ENCODE results near the gene NCAM2. TPM values are rescaled to one million over a fixed set of nuclear protein-coding genes. Genes with fewer than 3 reads are reported as not detected.

The NCAM2 gene
- total and polyA plus RNA-seq, 2 of the 8 experiments (the other 6 are each of a cell fraction or from before 2014, with no cell fraction given) = 0.14 to 1.1 TPM

DNA sequence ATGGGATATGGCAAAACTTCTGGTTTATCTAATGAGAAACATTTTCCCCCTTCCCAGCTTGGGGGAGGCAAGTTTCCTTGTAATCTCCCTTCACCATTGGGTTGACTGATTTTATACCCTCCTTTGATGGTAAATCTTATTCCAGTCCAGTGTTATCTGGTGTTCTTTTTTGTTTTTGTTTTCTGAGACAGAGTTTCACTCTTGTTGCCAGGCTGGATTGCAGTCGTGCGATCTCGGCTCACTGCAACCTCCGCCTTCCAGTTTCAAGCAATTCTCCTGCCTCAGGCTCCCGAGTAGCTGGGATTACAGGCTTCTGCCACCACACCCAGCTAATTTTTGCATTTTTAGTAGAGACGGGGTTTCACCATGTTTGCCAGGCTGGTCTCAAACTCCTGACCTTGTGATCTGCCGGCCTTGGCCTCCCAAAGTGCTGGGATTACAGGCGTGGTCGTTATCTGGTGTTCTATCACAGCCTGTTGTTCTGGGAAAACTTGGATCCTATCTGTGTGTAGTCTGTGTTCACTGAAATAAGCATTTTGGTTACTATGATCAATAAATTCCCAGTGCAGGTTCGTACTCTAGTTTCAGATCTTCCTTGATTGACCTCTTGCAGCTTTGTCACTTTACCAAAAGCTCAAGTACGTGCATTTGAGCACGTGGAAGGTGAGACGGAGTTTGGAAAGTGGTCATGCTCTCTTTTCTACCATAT lies 281.1 kb downstream of the NCAM2 start:
- no peak overlapping the region for H3K9ac ChIP-seq (replicated peaks in 1 of 4; ENCODE audit: extremely low read depth in 1 of 4, low read depth in 3 of 4, low read length in 3 of 4)
- no peak for TF ChIP-seq BCL11A (IDR thresholded peaks at IDR 0.05; ENCODE audit: low read depth in 2 of 2, low read length in 2 of 2)
- TF ChIP-seq SRF (IDR thresholded peaks at IDR 0.05; ENCODE audit: low read depth, low read length) = no peak
- no peak for TF ChIP-seq YY1 (IDR thresholded peaks at IDR 0.05; ENCODE audit: low read depth, low read length)
- no peak for TF ChIP-seq EGR1 (IDR thresholded peaks at IDR 0.05; ENCODE audit: borderline replicate concordance, low read depth, low read length)
- no peak for TF ChIP-seq CTBP2 (IDR thresholded peaks at IDR 0.05; ENCODE audit: borderline replicate concordance, insufficient read depth, insufficient read length, low read length)
- no peak for TF ChIP-seq CBX5 (IDR thresholded peaks at IDR 0.05; ENCODE audit: low read depth, low read length)
- TF ChIP-seq KDM4A (IDR thresholded peaks at IDR 0.05; ENCODE audit: low read depth, low read length, severe bottlenecking) = no peak
- no peak for TF ChIP-seq KDM5A (IDR thresholded peaks at IDR 0.05; ENCODE audit: low read length)
- TF ChIP-seq ZNF274 (IDR thresholded peaks at IDR 0.05; ENCODE audit: borderline replicate concordance, extremely low read depth, low read length) = no peak
- TF ChIP-seq CHD1 (IDR thresholded peaks at IDR 0.05; ENCODE audit: low read depth, low read length) = no peak
- TF ChIP-seq TAF1 (IDR thresholded peaks at IDR 0.05; ENCODE audit: low read depth, low read length) = no peak
- no peak for TF ChIP-seq EZH2 (IDR thresholded peaks at IDR 0.05; ENCODE audit: low read depth, low read length, severe bottlenecking)
- no peak for TF ChIP-seq RNF2 (IDR thresholded peaks at IDR 0.05; ENCODE audit: borderline replicate concordance, low read depth, low read length, missing control alignments, poor library complexity, severe bottlenecking)

More for the DNA sequence above, 281.1 kb downstream of the NCAM2 start:
- POLR2A ChIA-PET (ENCODE audit: partially characterized antibody) = no interaction called here
- no peaks in the 10 kb centered on the region for H3K79me1 ChIP-seq (ENCODE audit: low read depth, low read length)
- H2BK20ac ChIP-seq (ENCODE audit: low read length) = no peak overlapping the region
- H4K8ac ChIP-seq (ENCODE audit: extremely low read depth, insufficient read depth, low read length) = no peak overlapping the region
- no peak overlapping the region for H2AK5ac ChIP-seq (ENCODE audit: low read depth, low read length)
- H4K20me1 ChIP-seq (replicated peaks in 1 of 2; ENCODE audit: control insufficient read depth in 1 of 2, insufficient read depth in 2 of 2, low read length in 2 of 2) = no peaks in the 10 kb centered on the region
- H3K36me3 ChIP-seq (ENCODE audit: control insufficient read depth in 2 of 4, insufficient read depth in 4 of 4, low read length in 3 of 4) = no peaks in the 10 kb centered on the region
- no peaks in the 10 kb centered on the region for H3K4me1 ChIP-seq (replicated peaks in 1 of 4; ENCODE audit: control insufficient read depth in 3 of 4, insufficient read depth in 4 of 4, low read length in 3 of 4)
- WGBS, 2 experiments (ENCODE audit: extremely low coverage in 1 of 2, insufficient coverage in 1 of 2, insufficient read length in 1 of 2, insufficient replicate concordance in 2 of 2, low coverage in 1 of 2, low lambda C conversion rate in 2 of 2, missing lambda C conversion rate in 1 of 2) = 91% methylated on average over 13 of the region's 13 CpGs; no CpG with 5 or more reads in 1 of the 2 experiments
- H3K4ac ChIP-seq (replicated peaks; ENCODE audit: insufficient read length, low read depth, low read length) = no peak overlapping the region
- no peaks in the 10 kb centered on the region for H3K9me3 ChIP-seq (ENCODE audit: insufficient read depth in 2 of 2, low read depth in 1 of 2, low read length in 1 of 2)
- 0 out of 2 replicates have a peak overlapping the region, but pooled peaks have one; percentile 12 for H2AFZ ChIP-seq (ENCODE audit: low read length)
- H3K27ac ChIP-seq (ENCODE audit: low read depth, low read length) = no peak overlapping the region
- no peak overlapping the region for H4K91ac ChIP-seq (replicated peaks; ENCODE audit: insufficient read length, low read length)
- H3K4me3 ChIP-seq (ENCODE audit: extremely low read depth in 1 of 4, insufficient read depth in 2 of 4, low read depth in 3 of 4, low read length in 4 of 4) = no peak overlapping the region
- H3K56ac ChIP-seq (replicated peaks; ENCODE audit: insufficient read length, low read depth, low read length) = no peak overlapping the region
- no peaks in the 10 kb centered on the region for H3K27me3 ChIP-seq (replicated peaks in 1 of 4; ENCODE audit: control insufficient read depth in 3 of 4, extremely low read depth in 1 of 4, insufficient read depth in 3 of 4, low read length in 3 of 4)
- H3K14ac ChIP-seq (ENCODE audit: insufficient read length) = no peak overlapping the region
- no peak overlapping the region for H2BK120ac ChIP-seq (replicated peaks; ENCODE audit: low read depth, low read length)
- FAIRE-seq (no peak), DNase-seq (ENCODE audit: low read depth in 1 of 2, low spot score in 2 of 2) (no peak)
- no peak overlapping the region for H2BK12ac ChIP-seq (ENCODE audit: low read depth, low read length)
- no peaks in the 10 kb centered on the region for H3K23me2 ChIP-seq (ENCODE audit: low read depth, low read length)
- H3K4me2 ChIP-seq (ENCODE audit: insufficient read depth in 1 of 2, low read depth in 2 of 2, low read length in 2 of 2) = no peak overlapping the region
- CTCF ChIA-PET (ENCODE audit: partially characterized antibody) = no interaction called here
- no peak overlapping the region for H3K18ac ChIP-seq (ENCODE audit: extremely low read depth, low read length)
- H2BK5ac ChIP-seq (ENCODE audit: low read depth, low read length) = no peak overlapping the region
- no peaks in the 10 kb centered on the region for H3K79me2 ChIP-seq (ENCODE audit: control insufficient read depth in 1 of 2, insufficient read depth in 2 of 2, low read length in 2 of 2)
- H2BK15ac ChIP-seq (ENCODE audit: low read length) = no peak overlapping the region
- H3K23ac ChIP-seq (ENCODE audit: insufficient read length) = no peak overlapping the region
- H4K5ac ChIP-seq (ENCODE audit: insufficient read length, low read depth, low read length) = no peak overlapping the region
